ENCODE data around the gene RACGAP1.

DNA sequence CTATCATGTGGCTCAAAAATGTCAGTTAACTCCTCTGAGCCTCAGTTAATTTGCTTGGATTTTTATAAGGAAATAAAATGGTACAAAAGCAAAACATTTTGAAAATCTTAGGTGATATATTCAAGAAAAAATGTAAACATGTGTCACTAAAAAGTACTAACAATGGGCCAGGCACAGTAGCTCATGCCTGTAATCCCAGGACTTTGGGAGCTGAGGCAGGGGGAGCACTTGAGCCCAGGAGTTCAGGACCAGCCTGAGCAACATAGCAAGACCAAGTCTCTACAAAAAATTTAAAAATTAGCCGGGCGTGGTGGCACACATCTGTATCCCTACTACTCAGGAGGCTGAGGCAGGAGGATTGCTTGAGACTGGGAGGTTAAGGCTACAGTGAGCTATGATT, 26.8 kb downstream of the RACGAP1 start:
- TF ChIP-seq EZH2 (IDR thresholded peaks at IDR 0.05; ENCODE audit: insufficient read depth, poor library complexity, severe bottlenecking) (no peak), EZH2phosphoT487 (IDR thresholded peaks at IDR 0.05; ENCODE audit: insufficient read depth, low read depth) (no peak)

All from GM23248 (cell line).